ENCODE results near the gene CDK18. TPM values are rescaled to one million over a fixed set of nuclear protein-coding genes. Genes with fewer than 3 reads are reported as not detected.

The CDK18 gene
- total RNA-seq, 1 experiment from 2014 or later: 9.2 TPM

- TF ChIP-seq EZH2 (IDR thresholded peaks at IDR 0.05; ENCODE audit: borderline replicate concordance, low read depth, low read length, poor library complexity, severe bottlenecking) (no peak), CTCF (conservative IDR thresholded peaks at IDR 0.05; ENCODE audit: low read depth, low read length) (no peak)
- H3K4me3 ChIP-seq (ENCODE audit: low read depth, low read length, poor library complexity, severe bottlenecking): no peak overlapping the region
- ChIA-PET POLR2A (ENCODE audit: low non-redundant PET) (no interaction called here), CTCF (interaction anchor here (1.2 kb wide), 1 partner anchor 10 kb away, joined by 3 read pairs; no protein-coding TSS in a partner anchor)
- peaks cover 45% of the 10 kb centered on the region for H3K4me1 ChIP-seq (ENCODE audit: insufficient read depth, low read length, poor library complexity, severe bottlenecking)
- no peak overlapping the region for H3K27ac ChIP-seq (ENCODE audit: low read depth, low read length, poor library complexity, severe bottlenecking)
- no peak for DNase-seq (ENCODE audit: low spot score)
- no peaks in the 10 kb centered on the region for H3K27me3 ChIP-seq (replicated peaks; ENCODE audit: insufficient read depth, low read depth, low read length, poor library complexity)
- BruUV-seq (replicated peaks): no TSS peak
- no peaks in the 10 kb centered on the region for H3K36me3 ChIP-seq (ENCODE audit: insufficient read depth, low read length, poor library complexity, severe bottlenecking)
- intact Hi-C loops (cut with micrococcal nuclease; ENCODE audit: unreplicated experiment): no loop called here
- no peaks in the 10 kb centered on the region for H3K9me3 ChIP-seq (ENCODE audit: low read depth, low read length, poor library complexity, severe bottlenecking)
Observed at GRCh38 chr1:205514211-205515142, 10.0 kb downstream of the CDK18 start.

- Histone ChIP-seq H3K9me3 (ENCODE audit: low read depth, low read length, poor library complexity, severe bottlenecking) (no peaks in the 10 kb centered on the region), H3K4me3 (ENCODE audit: low read depth, low read length, poor library complexity, severe bottlenecking) (no peak overlapping the region), H3K36me3 (ENCODE audit: insufficient read depth, low read length, poor library complexity, severe bottlenecking) (no peaks in the 10 kb centered on the region), H3K27ac (ENCODE audit: low read depth, low read length, poor library complexity, severe bottlenecking) (no peak overlapping the region), H3K27me3 (replicated peaks; ENCODE audit: insufficient read depth, low read depth, low read length, poor library complexity) (no peaks in the 10 kb centered on the region), H3K4me1 (ENCODE audit: insufficient read depth, low read length, poor library complexity, severe bottlenecking) (peaks cover 53% of the 10 kb centered on the region)
- POLR2A ChIA-PET (ENCODE audit: low non-redundant PET): no interaction called here
- intact Hi-C loops (cut with micrococcal nuclease; ENCODE audit: unreplicated experiment): no loop called here
- no peak for TF ChIP-seq CTCF (conservative IDR thresholded peaks at IDR 0.05; ENCODE audit: low read depth, low read length)
- CTCF ChIA-PET: interaction anchor here (1.2 kb wide), 1 partner anchor 8 kb away, joined by 3 read pairs; no protein-coding TSS in a partner anchor
- BruUV-seq (replicated peaks): no TSS peak
- DNase-seq (ENCODE audit: low spot score): peak; percentile 64
Observed at GRCh38 chr1:205515781-205516253, 11.3 kb downstream of the CDK18 start.

GRCh38 chr1:205516362-205516761, 11.9 kb downstream of the CDK18 start:
- ChIA-PET POLR2A (ENCODE audit: low non-redundant PET) (no interaction called here), CTCF (no interaction called here)
- no peak overlapping the region for H3K4me3 ChIP-seq (ENCODE audit: low read depth, low read length, poor library complexity, severe bottlenecking)
- BruUV-seq (replicated peaks): no TSS peak
- DNase-seq (ENCODE audit: low spot score): no peak
- intact Hi-C loops (cut with micrococcal nuclease; ENCODE audit: unreplicated experiment): no loop called here
- H3K27ac ChIP-seq (ENCODE audit: low read depth, low read length, poor library complexity, severe bottlenecking): no peak overlapping the region
- no peaks in the 10 kb centered on the region for H3K9me3 ChIP-seq (ENCODE audit: low read depth, low read length, poor library complexity, severe bottlenecking)
- TF ChIP-seq EZH2 (IDR thresholded peaks at IDR 0.05; ENCODE audit: borderline replicate concordance, low read depth, low read length, poor library complexity, severe bottlenecking) (no peak), CTCF (conservative IDR thresholded peaks at IDR 0.05; ENCODE audit: low read depth, low read length) (no peak)
- peaks cover 53% of the 10 kb centered on the region for H3K4me1 ChIP-seq (ENCODE audit: insufficient read depth, low read length, poor library complexity, severe bottlenecking)
- no peaks in the 10 kb centered on the region for H3K27me3 ChIP-seq (replicated peaks; ENCODE audit: insufficient read depth, low read depth, low read length, poor library complexity)
- no peaks in the 10 kb centered on the region for H3K36me3 ChIP-seq (ENCODE audit: insufficient read depth, low read length, poor library complexity, severe bottlenecking)
